GM18505 (cell line): ENCODE measurements around the gene GTF3C4.
A peak's percentile ranks its signal among the peaks of the same experiment; 100 is the strongest.

Experiments
- ATAC-seq: cut with Tn5 transposase; IDR thresholded peaks from one replicate; pipeline ENCODE4 v1.9.1; 2021; ENCODE audit not compliant: unreplicated experiment
- POLR2A ChIP-seq: IDR thresholded peaks from 4 replicates; pipeline ENCODE4 v1.6.1; 2011; ENCODE audit warnings: borderline replicate concordance; ENCODE audit not compliant: insufficient read depth, insufficient read length; ENCODE audit errors: extremely low read depth

Gene GTF3C4, protein sequence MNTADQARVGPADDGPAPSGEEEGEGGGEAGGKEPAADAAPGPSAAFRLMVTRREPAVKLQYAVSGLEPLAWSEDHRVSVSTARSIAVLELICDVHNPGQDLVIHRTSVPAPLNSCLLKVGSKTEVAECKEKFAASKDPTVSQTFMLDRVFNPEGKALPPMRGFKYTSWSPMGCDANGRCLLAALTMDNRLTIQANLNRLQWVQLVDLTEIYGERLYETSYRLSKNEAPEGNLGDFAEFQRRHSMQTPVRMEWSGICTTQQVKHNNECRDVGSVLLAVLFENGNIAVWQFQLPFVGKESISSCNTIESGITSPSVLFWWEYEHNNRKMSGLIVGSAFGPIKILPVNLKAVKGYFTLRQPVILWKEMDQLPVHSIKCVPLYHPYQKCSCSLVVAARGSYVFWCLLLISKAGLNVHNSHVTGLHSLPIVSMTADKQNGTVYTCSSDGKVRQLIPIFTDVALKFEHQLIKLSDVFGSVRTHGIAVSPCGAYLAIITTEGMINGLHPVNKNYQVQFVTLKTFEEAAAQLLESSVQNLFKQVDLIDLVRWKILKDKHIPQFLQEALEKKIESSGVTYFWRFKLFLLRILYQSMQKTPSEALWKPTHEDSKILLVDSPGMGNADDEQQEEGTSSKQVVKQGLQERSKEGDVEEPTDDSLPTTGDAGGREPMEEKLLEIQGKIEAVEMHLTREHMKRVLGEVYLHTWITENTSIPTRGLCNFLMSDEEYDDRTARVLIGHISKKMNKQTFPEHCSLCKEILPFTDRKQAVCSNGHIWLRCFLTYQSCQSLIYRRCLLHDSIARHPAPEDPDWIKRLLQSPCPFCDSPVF

DNA sequence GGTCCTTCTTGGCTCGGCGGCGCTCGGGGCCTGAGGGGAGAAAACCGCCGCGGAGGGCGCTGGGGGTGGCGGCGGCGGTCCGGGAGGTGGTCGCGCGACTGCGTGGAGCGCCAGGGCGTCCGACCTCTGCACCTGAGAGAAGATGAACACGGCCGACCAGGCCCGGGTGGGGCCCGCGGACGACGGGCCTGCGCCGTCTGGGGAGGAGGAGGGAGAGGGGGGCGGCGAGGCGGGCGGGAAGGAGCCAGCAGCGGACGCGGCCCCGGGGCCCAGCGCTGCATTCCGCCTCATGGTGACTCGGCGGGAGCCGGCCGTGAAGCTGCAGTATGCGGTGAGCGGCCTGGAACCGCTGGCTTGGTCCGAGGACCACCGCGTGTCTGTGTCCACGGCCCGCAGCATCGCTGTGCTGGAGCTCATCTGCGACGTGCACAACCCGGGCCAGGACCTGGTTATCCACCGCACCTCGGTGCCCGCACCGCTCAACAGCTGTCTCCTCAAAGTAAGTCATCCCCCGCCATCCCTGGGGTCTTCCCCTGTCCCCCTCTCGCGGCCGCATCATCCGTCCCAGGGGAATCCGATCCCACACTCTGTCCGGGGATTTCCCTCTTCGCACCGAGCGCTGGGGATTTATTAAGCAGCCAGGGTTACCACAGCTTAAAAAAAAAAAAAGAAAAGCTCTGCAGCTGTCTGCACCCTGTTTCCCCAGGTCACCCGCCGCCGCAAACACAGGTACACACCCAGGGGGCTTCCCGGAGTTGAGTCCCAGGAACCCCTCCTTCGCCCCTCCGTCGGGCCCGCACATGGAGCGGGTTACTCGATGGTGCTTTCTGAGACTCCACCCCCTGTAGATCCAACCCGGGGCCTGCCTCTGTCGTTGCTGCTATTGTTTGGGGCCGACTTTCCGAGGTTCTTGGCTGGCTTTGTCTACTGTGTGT, at the start of gene GTF3C4:
Gene GTF3C4 (plus strand): TSS at position 8 of the 935 bp plus-strand sequence. CDS start 135 bp downstream, at position 143.
- ATAC-seq = peak; percentile 59
- no peak for TF ChIP-seq POLR2A

- ATAC-seq = no peak
These were observed 48.1 kb upstream of the GTF3C4 start for GRCh38 chr9:132622159-132622558.

DNA sequence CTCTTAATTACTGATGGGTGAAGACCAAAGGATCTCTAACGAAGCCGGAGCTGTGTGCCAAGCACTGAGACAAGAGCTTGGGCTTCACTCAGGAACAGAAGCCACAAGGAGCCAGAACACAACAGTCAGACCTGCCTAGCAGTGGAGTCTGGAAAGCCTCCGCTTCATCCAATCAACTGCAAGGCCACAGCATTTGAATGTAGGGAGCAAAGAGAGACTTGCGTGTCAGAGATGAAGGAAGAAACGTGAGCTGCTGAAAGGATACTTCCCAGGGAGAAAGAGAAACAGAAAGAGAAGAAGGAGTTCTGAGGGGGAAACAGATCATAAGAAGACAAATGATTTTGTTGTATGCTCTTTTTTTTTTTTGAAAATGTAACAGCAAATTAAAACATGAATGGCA, 44.0 kb upstream of the GTF3C4 start:
- TF ChIP-seq POLR2A = no peak
- ATAC-seq = no peak

More at GRCh38 chr9:132622159-132622558, 48.1 kb upstream of the GTF3C4 start:
- no peak for TF ChIP-seq POLR2A

DNA sequence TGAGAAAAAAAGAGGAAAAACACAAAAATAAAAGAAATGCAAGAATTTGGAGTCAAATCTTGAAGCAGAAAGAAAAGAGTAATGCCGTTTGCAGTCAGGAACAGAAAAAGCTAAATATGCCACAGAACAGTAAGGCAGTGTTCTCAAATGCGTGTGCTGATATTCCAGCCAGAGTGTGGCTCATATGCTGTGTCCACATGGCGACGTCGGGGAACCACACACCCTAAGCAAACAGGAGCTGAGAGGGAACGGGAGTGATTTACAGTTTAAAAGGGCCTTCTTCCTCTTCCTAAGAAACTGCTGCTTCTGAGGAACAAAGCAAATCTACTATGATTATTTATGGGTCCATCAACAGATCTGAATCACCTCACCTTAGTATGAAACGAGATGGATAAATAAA, 43.2 kb upstream of the GTF3C4 start:
- ATAC-seq = no peak

GRCh38 chr9:132627594-132627993, 42.7 kb upstream of the GTF3C4 start:
- TF ChIP-seq POLR2A = no peak
- ATAC-seq = no peak

More for the DNA sequence above, 43.2 kb upstream of the GTF3C4 start:
- no peak for TF ChIP-seq POLR2A

DNA sequence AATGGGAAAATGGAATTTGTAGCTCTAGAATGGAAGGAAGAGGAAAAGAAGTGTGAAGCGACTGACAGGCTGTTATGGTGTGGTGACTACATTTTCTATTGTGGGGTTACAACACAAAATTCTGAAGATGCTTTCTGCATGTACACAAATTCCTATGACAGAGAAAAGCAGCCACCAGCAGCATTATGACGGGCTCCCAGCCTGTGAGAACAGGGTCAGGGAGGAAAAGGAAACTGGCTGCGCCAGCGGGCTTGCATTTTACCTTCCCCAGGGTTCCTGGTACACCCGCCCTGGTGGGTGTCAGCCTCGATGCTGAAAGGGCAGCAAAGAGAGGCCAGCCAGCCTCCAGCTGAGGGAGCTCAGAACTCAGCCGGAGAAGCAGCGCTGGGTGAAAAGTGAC, 41.5 kb upstream of the GTF3C4 start:
- no peak for ATAC-seq
- TF ChIP-seq POLR2A = no peak

GRCh38 chr9:132630116-132630515, 40.1 kb upstream of the GTF3C4 start:
- no peak for ATAC-seq
- no peak for TF ChIP-seq POLR2A

DNA sequence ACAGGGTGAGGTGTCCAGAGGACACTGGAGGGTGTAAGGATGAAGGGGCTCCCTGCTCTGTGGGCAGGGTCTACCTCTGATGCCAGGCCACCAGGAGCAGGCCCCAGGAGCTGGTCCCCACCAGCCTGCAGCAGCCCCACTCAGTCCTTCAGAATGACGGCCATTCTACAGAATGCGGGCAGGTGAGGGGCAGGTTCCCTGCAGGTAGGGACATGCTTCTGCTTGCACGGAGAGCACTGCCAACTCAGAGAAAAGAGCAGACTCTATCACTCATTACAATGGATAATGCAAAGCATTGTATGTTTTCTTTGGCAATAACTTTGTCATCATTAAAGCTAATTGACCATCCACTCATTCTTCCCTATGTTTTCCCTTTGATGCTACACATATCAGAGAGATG, 39.5 kb upstream of the GTF3C4 start:
- ATAC-seq = no peak
- TF ChIP-seq POLR2A = no peak

DNA sequence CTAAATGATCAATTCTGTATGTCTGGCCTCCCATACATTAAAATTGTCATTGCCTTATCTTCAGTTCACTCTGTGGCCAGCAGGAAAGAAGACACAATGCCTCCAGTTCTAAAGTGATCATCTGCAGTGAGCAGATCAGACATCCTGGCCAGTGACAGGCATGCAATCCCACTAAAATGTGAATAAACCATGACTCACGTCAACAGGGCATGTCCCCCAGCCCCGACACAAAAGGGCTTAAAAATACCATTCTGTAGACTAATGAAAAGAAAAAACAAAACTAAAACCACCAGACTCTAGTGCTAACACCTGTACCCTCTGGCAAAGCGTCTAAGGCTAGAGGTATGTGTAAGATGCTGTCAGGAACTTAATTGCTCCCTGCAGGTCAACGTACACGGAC, 39.0 kb upstream of the GTF3C4 start:
- TF ChIP-seq POLR2A = no peak
- ATAC-seq = no peak

GRCh38 chr9:132631685-132632084, 38.6 kb upstream of the GTF3C4 start:
- no peak for TF ChIP-seq POLR2A
- no peak for ATAC-seq

GRCh38 chr9:132632413-132633129, 37.7 kb upstream of the GTF3C4 start:
- ATAC-seq = no peak
- no peak for TF ChIP-seq POLR2A

DNA sequence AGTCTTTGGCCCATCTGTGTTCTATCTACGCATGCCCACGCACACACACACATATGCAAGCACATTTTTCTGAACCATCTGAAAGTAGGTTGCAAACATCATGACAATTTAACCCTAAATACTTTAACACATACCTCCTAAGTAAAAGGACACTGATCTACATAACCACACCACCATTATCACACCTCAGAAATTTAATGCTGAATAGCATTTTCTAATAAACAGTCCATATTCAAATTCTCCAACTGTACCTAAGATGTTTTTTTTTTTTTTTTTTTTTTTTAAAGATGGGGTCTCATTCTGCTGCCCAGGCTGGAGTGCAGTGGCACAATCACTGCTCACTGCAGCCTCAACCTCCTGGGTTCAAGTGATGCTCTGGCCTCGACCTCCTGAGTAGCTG, 35.9 kb upstream of the GTF3C4 start:
- no peak for ATAC-seq
- no peak for TF ChIP-seq POLR2A
